HEK293T (cell line): ENCODE measurements around the gene PRC1.

Source experiments
- ARNT ChIP-seq: fragments of 450-650 bp; IDR thresholded peaks from 2 replicates; pipeline ENCODE4 v1.6.1; 2017; ENCODE audit warnings: mild to moderate bottlenecking
- BHLHE40 ChIP-seq: fragments of 450-650 bp; IDR thresholded peaks from 2 replicates; pipeline ENCODE4 v1.6.1; 2016; ENCODE audit warnings: mild to moderate bottlenecking, moderate library complexity, borderline replicate concordance
- FOXK2 ChIP-seq: fragments of 450-650 bp; IDR thresholded peaks from 2 replicates; pipeline ENCODE4 v1.6.1; 2016; ENCODE audit warnings: mild to moderate bottlenecking
- FOXM1 ChIP-seq: fragments of 450-650 bp; IDR thresholded peaks from 2 replicates; pipeline ENCODE4 v1.6.1; 2017; ENCODE audit warnings: mild to moderate bottlenecking, borderline replicate concordance
- HDGF ChIP-seq: fragments of 450-650 bp; IDR thresholded peaks from 2 replicates; pipeline ENCODE4 v1.6.1; 2017; ENCODE audit warnings: antibody characterized with exemption, borderline replicate concordance
- L3MBTL2 ChIP-seq: fragments of 450-650 bp; conservative IDR thresholded peaks from 2 replicates; pipeline ENCODE4 v1.6.1; 2016; ENCODE audit warnings: mild to moderate bottlenecking
- NFRKB ChIP-seq: fragments of 450-650 bp; IDR thresholded peaks from 2 replicates; pipeline ENCODE4 v1.6.1; 2016; ENCODE audit warnings: mild to moderate bottlenecking, moderate library complexity
- PKNOX1 ChIP-seq: fragments of 450-650 bp; IDR thresholded peaks from 2 replicates; pipeline ENCODE4 v1.6.1; 2016
- SP1 ChIP-seq: fragments of 450-650 bp; IDR thresholded peaks from 2 replicates; pipeline ENCODE4 v1.6.1; 2017
- SUZ12 ChIP-seq: fragments of 450-650 bp; IDR thresholded peaks from 2 replicates; pipeline ENCODE4 v1.6.1; 2016; ENCODE audit warnings: mild to moderate bottlenecking
- ZNF384 ChIP-seq: fragments of 450-650 bp; IDR thresholded peaks from 2 replicates; pipeline ENCODE4 v1.6.1; 2016

DNA sequence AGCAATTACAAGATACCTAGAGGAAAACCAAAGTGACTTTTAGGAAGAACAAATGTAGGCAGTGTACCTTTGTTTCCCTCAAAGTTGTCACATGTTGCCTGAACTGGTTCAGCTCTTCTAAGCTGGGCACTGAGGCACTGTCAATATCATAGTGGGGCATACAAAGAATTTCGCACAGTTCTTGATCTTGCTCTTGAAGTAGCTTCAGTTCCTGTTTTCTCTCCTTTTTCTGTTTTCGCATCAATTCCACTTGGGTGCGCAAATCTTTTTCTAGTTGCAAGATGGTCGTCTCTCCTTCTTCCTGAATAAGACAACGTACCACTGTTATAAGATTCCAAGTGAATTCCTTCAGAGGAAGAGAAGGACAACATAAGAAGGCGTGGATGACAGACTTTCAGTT is 12.7 kb downstream of the PRC1 start:
- TF ChIP-seq ZNF384, result no peak
- no peak for TF ChIP-seq L3MBTL2
- no peak for TF ChIP-seq PKNOX1
- no peak for TF ChIP-seq SUZ12
- TF ChIP-seq ARNT, result no peak
- no peak for TF ChIP-seq FOXM1
- no peak for TF ChIP-seq SP1
- no peak for TF ChIP-seq NFRKB
- no peak for TF ChIP-seq BHLHE40
- no peak for TF ChIP-seq HDGF
- TF ChIP-seq FOXK2, result no peak
